Erythroblast (primary cell): ENCODE measurements around the gene ENHO.

ENCODE experiments used
- GATA1 ChIP-seq: IDR thresholded peaks from 2 replicates; pipeline ENCODE4 v1.6.1; 2011; ENCODE audit warnings: low read depth, mild to moderate bottlenecking, control low read depth, low read length, moderate library complexity
- POLR2A ChIP-seq: IDR thresholded peaks from 2 replicates; pipeline ENCODE4 v1.6.1; 2011; ENCODE audit warnings: mild to moderate bottlenecking, low read length

- TF ChIP-seq POLR2A (no peak), GATA1 (no peak)
Observed at GRCh38 chr9:34566322-34566721, 43.5 kb upstream of the ENHO start.
